B cell (primary cell): Measurements from ENCODE around the gene RPL27.

Source experiments
- CTCF ChIP-seq: fragments of 200-600 bp; IDR thresholded peaks from one replicate; pipeline ENCODE4 v1.8.0; 2022; ENCODE audit warnings: antibody characterized with exemption, mild to moderate bottlenecking
- EZH2 ChIP-seq: IDR thresholded peaks from 2 replicates; pipeline ENCODE4 v1.6.1; 2012; ENCODE audit warnings: borderline replicate concordance, low read depth, mild to moderate bottlenecking, moderate library complexity, low read length; ENCODE audit not compliant: insufficient read depth, poor library complexity, severe bottlenecking

- TF ChIP-seq CTCF, result no peak
- no peak for TF ChIP-seq EZH2
These were observed 20.0 kb downstream of the RPL27 start for GRCh38 chr17:43018008-43018853.
